ENCODE data around the gene SLC28A3. TPM values are rescaled to one million over a fixed set of nuclear protein-coding genes. Genes with fewer than 3 reads are reported as not detected.

The SLC28A3 gene
- total RNA-seq, 4 donors from 2014 or later, result 0.23 TPM; not detected in 3

- DNase-seq, result no peak
- Histone ChIP-seq H3K4me1 (no peaks in the 10 kb centered on the region), H3K9me3 (no peaks in the 10 kb centered on the region), H3K27me3 (no peaks in the 10 kb centered on the region), H3K27ac (no peak overlapping the region), H3K36me3 (no peaks in the 10 kb centered on the region), H3K4me3 (no peak overlapping the region)
- ATAC-seq, result no peak
- intact Hi-C loops (cut with DNase I; ENCODE audit: low total_unique reads) (no loop called here), in situ Hi-C loops (cut with MboI; ENCODE audit: low sequenced_read_pairs in 4 of 4) (no loop called here)
- no peak for TF ChIP-seq POLR2A (IDR thresholded peaks at IDR 0.05)
- no peak for TF ChIP-seq CTCF (IDR thresholded peaks at IDR 0.05 in 4 of 5, conservative IDR thresholded peaks at IDR 0.05 in 1 of 5)
Measured at GRCh38 chr9:84241817-84242373, 98.7 kb downstream of the SLC28A3 start.

- in situ Hi-C loops (cut with MboI; ENCODE audit: low sequenced_read_pairs in 4 of 4) (no loop called here), intact Hi-C loops (cut with DNase I; ENCODE audit: low total_unique reads) (no loop called here)
- H3K9me3 ChIP-seq, result no peaks in the 10 kb centered on the region
- H3K36me3 ChIP-seq, result no peaks in the 10 kb centered on the region
- ATAC-seq (no peak), DNase-seq (no peak)
- H3K4me3 ChIP-seq, result no peak overlapping the region
- no peak for TF ChIP-seq POLR2A (IDR thresholded peaks at IDR 0.05)
- TF ChIP-seq CTCF (IDR thresholded peaks at IDR 0.05 in 4 of 5, conservative IDR thresholded peaks at IDR 0.05 in 1 of 5), result no peak
- no peaks in the 10 kb centered on the region for H3K4me1 ChIP-seq
- H3K27ac ChIP-seq, result no peak overlapping the region
- no peaks in the 10 kb centered on the region for H3K27me3 ChIP-seq
Measured at GRCh38 chr9:84239343-84239742, 101.2 kb downstream of the SLC28A3 start.

- intact Hi-C loops (cut with DNase I; ENCODE audit: low total_unique reads), result no loop called here
- Histone ChIP-seq H3K27ac (no peak overlapping the region), H3K36me3 (no peaks in the 10 kb centered on the region), H3K4me3 (no peak overlapping the region), H3K27me3 (no peaks in the 10 kb centered on the region), H3K4me1 (no peaks in the 10 kb centered on the region), H3K9me3 (no peaks in the 10 kb centered on the region)
- in situ Hi-C loops (cut with MboI; ENCODE audit: low sequenced_read_pairs in 4 of 4), result no loop called here
- no peak for ATAC-seq
- TF ChIP-seq CTCF (IDR thresholded peaks at IDR 0.05 in 4 of 5, conservative IDR thresholded peaks at IDR 0.05 in 1 of 5), result no peak
- no peak for TF ChIP-seq POLR2A (IDR thresholded peaks at IDR 0.05)
- DNase-seq, result no peak
Measured at GRCh38 chr9:84238652-84239051, 101.9 kb downstream of the SLC28A3 start.

- H3K9me3 ChIP-seq, result no peaks in the 10 kb centered on the region
- H3K4me3 ChIP-seq, result no peak overlapping the region
- no peaks in the 10 kb centered on the region for H3K36me3 ChIP-seq
- in situ Hi-C loops (cut with MboI; ENCODE audit: low sequenced_read_pairs in 4 of 4), result no loop called here
- DNase-seq (no peak), ATAC-seq (no peak)
- no peaks in the 10 kb centered on the region for H3K27me3 ChIP-seq
- TF ChIP-seq POLR2A (IDR thresholded peaks at IDR 0.05) (no peak), CTCF (IDR thresholded peaks at IDR 0.05 in 4 of 5, conservative IDR thresholded peaks at IDR 0.05 in 1 of 5) (no peak)
- intact Hi-C loops (cut with DNase I; ENCODE audit: low total_unique reads), result no loop called here
- H3K27ac ChIP-seq, result no peak overlapping the region
- H3K4me1 ChIP-seq, result no peaks in the 10 kb centered on the region
Measured at GRCh38 chr9:84235511-84235910, 105.0 kb downstream of the SLC28A3 start.
